GM12801 (cell line): ENCODE measurements around the gene SMC4.

Source experiments
- CTCF ChIP-seq: IDR thresholded peaks from one replicate; pipeline ENCODE4 v1.5.1; 2011; ENCODE audit warnings: control low read depth; ENCODE audit not compliant: insufficient read length; ENCODE audit errors: extremely low read depth

The SMC4 gene

GRCh38 chr3:160399125-160400029, at the start of gene SMC4, which contains the start of gene IFT80:
TSS of gene SMC4 (plus strand) at chr3:160399650. CDS start at chr3:160400827, 1,177 bp downstream.
TSS of gene IFT80 (minus strand) at chr3:160399225. CDS start at chr3:160384600, 14,625 bp downstream.
- no peak for TF ChIP-seq CTCF

- no peak for TF ChIP-seq CTCF
Measured at GRCh38 chr3:160355826-160356225, 43.6 kb upstream of the SMC4 start.

- TF ChIP-seq CTCF: no peak
Measured at GRCh38 chr3:160365869-160366522, 33.5 kb upstream of the SMC4 start.

GRCh38 chr3:160368804-160369203, 30.6 kb upstream of the SMC4 start:
- no peak for TF ChIP-seq CTCF

- no peak for TF ChIP-seq CTCF
Measured at GRCh38 chr3:160369784-160370183, 29.7 kb upstream of the SMC4 start.

- TF ChIP-seq CTCF: no peak
Measured at GRCh38 chr3:160370987-160371857, 28.2 kb upstream of the SMC4 start.

GRCh38 chr3:160372780-160373179, 26.7 kb upstream of the SMC4 start:
- TF ChIP-seq CTCF: no peak
